WERI-Rb-1 (cell line): ENCODE measurements around the gene FHIT.

Experiments
- DNase-seq: peaks from one replicate; pipeline ENCODE4 v3.0.0-alpha.2; 2020
- H3K27ac ChIP-seq: fragments of 250-450 bp; sonication (Bioruptor Pico); 2 replicates; pipeline ENCODE4 v1.5.1; 2020; ENCODE audit warnings: mild to moderate bottlenecking, moderate library complexity
- H3K27me3 ChIP-seq: fragments of 250-450 bp; sonication (Bioruptor Pico); 2 replicates; pipeline ENCODE4 v1.5.1; 2021; ENCODE audit warnings: mild to moderate bottlenecking, low read depth, moderate library complexity; ENCODE audit not compliant: insufficient read depth, severe bottlenecking
- H3K36me3 ChIP-seq: fragments of 250-450 bp; sonication (Bioruptor Pico); 2 replicates; pipeline ENCODE4 v1.5.1; 2020; ENCODE audit warnings: mild to moderate bottlenecking, moderate library complexity
- H3K4me3 ChIP-seq: 2 replicates; pipeline ENCODE4 v1.5.1; 2011; ENCODE audit warnings: low read depth, mild to moderate bottlenecking, control low read depth, low read length
- H3K9me3 ChIP-seq: fragments of 250-450 bp; sonication (Bioruptor Pico); 2 replicates; pipeline ENCODE4 v1.5.1; 2021; ENCODE audit warnings: mild to moderate bottlenecking, moderate library complexity; ENCODE audit not compliant: severe bottlenecking
- TF ChIP-seq, protein P1 (sequence below): IDR thresholded peaks from 2 replicates; pipeline ENCODE4 v1.5.1; 2011; ENCODE audit warnings: low read depth, mild to moderate bottlenecking, control low read depth, inconsistent platforms, low read length

The FHIT gene

GRCh38 chr3:59769127-59769750 is 1482.0 kb downstream of the FHIT start:
- Histone ChIP-seq H3K9me3 (no peaks in the 10 kb centered on the region), H3K27ac (0 out of 2 replicates have a peak overlapping the region, but pooled peaks have one; percentile 6), H3K27me3 (no peaks in the 10 kb centered on the region), H3K36me3 (no peaks in the 10 kb centered on the region), H3K4me3 (no peak overlapping the region)
- TF ChIP-seq, protein P1, sequence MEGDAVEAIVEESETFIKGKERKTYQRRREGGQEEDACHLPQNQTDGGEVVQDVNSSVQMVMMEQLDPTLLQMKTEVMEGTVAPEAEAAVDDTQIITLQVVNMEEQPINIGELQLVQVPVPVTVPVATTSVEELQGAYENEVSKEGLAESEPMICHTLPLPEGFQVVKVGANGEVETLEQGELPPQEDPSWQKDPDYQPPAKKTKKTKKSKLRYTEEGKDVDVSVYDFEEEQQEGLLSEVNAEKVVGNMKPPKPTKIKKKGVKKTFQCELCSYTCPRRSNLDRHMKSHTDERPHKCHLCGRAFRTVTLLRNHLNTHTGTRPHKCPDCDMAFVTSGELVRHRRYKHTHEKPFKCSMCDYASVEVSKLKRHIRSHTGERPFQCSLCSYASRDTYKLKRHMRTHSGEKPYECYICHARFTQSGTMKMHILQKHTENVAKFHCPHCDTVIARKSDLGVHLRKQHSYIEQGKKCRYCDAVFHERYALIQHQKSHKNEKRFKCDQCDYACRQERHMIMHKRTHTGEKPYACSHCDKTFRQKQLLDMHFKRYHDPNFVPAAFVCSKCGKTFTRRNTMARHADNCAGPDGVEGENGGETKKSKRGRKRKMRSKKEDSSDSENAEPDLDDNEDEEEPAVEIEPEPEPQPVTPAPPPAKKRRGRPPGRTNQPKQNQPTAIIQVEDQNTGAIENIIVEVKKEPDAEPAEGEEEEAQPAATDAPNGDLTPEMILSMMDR: no peak
- no peak for DNase-seq

DNA sequence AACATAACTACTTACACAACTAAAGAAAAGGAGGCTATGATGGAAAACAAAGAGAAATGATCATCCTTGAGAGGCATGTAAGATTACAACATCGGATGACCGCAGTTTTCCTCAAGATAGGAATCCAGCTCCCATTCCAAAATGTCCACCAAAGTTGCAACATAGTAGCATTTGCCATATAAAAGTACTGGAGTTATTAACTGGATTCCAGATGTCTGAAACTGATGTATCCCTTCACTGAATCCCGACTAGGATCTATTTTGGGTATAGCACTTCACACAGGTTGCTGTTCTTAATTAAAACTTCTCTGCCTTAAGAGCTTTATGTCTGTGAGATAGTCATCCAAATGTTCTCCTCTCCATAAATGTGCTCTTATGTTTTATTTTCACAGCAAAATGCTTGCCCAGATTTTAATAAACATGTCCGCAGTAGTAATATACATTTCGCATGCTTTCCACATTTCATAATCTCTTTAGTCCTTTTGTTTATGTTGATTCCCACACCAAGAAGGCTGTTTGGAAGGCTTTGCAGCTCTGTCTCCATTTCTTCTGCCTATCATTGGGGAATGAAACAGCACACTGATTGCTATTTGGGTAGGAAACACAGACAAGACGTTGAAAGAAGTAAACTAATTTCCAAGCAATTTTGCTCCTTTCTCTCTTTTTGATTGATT is 1484.9 kb downstream of the FHIT start:
- H3K9me3 ChIP-seq: no peaks in the 10 kb centered on the region
- H3K36me3 ChIP-seq: no peaks in the 10 kb centered on the region
- H3K4me3 ChIP-seq: no peak overlapping the region
- TF ChIP-seq, protein P1: no peak
- no peaks in the 10 kb centered on the region for H3K27me3 ChIP-seq
- no peak for DNase-seq
- no peak overlapping the region for H3K27ac ChIP-seq

GRCh38 chr3:59764171-59764570 is 1487.1 kb downstream of the FHIT start:
- Histone ChIP-seq H3K27ac (no peak overlapping the region), H3K9me3 (no peaks in the 10 kb centered on the region), H3K4me3 (no peak overlapping the region), H3K27me3 (no peaks in the 10 kb centered on the region), H3K36me3 (no peaks in the 10 kb centered on the region)
- TF ChIP-seq, protein P1: no peak
- no peak for DNase-seq

DNA sequence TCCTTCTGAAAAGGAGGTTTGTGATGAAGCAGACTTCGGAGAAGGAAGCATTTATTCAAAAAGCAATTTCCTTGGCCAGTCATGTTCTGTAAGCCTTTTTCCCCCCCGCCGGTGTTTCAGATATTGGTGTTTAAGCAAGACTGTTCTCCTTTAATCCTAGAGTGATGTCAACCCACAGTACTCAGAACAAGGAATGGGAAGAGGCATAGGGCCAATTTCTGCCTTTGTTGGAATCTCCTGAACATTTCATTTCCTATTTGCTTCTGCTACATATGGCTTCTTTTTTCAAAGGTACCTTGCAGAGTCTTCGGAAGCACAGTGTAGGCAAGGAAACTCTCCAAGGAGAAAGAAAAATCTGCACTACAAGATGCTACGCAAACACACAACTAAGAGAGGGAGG is 1488.3 kb downstream of the FHIT start:
- TF ChIP-seq, protein P1: no peak
- Histone ChIP-seq H3K27ac (no peak overlapping the region), H3K36me3 (no peaks in the 10 kb centered on the region)

DNA sequence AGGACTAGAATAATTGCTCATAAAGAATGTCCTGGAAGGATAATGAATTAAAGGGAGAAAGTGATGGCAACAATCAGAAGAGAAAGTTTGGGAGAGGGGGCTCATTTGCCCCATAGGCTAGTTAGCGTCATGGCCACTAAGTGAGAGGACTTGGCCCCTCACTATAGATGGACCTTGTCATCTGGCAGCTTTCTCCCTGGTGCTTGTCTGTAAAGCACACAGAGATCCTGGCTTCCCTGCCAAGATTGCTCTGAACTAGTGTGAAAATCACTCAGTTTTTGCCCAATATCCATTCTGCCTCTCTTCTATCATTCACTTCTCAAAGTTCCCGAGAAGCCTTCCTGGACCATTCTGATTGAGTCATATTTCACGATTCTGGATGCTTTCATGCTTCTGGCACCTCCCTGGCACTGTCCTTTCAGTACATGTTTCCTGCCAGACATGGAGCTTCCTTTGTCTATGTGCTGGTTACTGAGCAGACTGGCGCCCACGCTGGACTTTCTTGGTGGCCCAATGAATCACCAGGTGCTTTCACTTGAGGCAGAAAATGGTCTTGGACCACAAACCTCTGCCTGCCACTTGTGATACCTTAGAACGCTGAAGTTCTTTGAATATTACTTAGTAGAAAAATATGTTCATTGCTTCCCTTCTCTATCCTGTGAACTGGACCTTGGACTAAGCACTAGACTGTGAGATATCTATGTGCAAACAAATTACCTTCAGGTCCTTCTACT is 1491.8 kb downstream of the FHIT start:
- Histone ChIP-seq H3K4me3 (no peak overlapping the region), H3K36me3 (no peaks in the 10 kb centered on the region), H3K9me3 (no peaks in the 10 kb centered on the region), H3K27me3 (no peaks in the 10 kb centered on the region), H3K27ac (no peak overlapping the region)
- DNase-seq: no peak
- TF ChIP-seq, protein P1: no peak

More for the DNA sequence above, 1488.3 kb downstream of the FHIT start:
- Histone ChIP-seq H3K27me3 (no peaks in the 10 kb centered on the region), H3K4me3 (no peak overlapping the region), H3K9me3 (no peaks in the 10 kb centered on the region)
- no peak for DNase-seq
